H1 (cell line): ENCODE results near the gene AMPD3. TPM values are rescaled to one million over a fixed set of nuclear protein-coding genes. Genes with fewer than 3 reads are reported as not detected.

Experiments used
- CTCF ChIA-PET: fragments of 300-600 bp; sonication (Branson Sonifier 250); formaldehyde crosslinking; loops from one replicate; lab custom pipeline; 2021; ENCODE audit not compliant: partially characterized antibody; lab: Charles Lee
- POLR2A ChIA-PET: fragments of 300-600 bp; sonication (Branson Sonifier 250); formaldehyde crosslinking; loops from one replicate; lab custom pipeline; 2021; ENCODE audit warnings: inconsistent platforms; ENCODE audit not compliant: partially characterized antibody; lab: Charles Lee
- DNase-seq, 2 experiments: peaks; one replicate each; pipeline versions ENCODE4 v3.0.0 to v3.0.0-alpha.2; 2010 to 2022; ENCODE audit warnings: low spot score in 2 of 2, low read depth in 1 of 2, mixed read lengths in 1 of 2
- FAIRE-seq: peaks from 2 replicates; lab custom pipeline; 2011; peaks lifted over from hg19 to GRCh38; lab: Jason Lieb, UNC
- H2AFZ ChIP-seq: 2 replicates; pipeline ENCODE4 v1.8.1; 2012; ENCODE audit warnings: low read length, inconsistent platforms
- H2AK5ac ChIP-seq: 2 replicates; pipeline ENCODE4 v1.6.1; 2013; ENCODE audit warnings: low read depth, low read length
- H2BK120ac ChIP-seq: replicated peaks from 2 replicates; pipeline ENCODE3; 2013; ENCODE audit warnings: low read depth, low read length, inconsistent platforms
- H2BK12ac ChIP-seq: 2 replicates; pipeline ENCODE4 v1.6.1; 2013; ENCODE audit warnings: low read depth, low read length
- H2BK15ac ChIP-seq: 2 replicates; pipeline ENCODE4 v1.6.1; 2013; ENCODE audit warnings: low read length
- H2BK20ac ChIP-seq: 2 replicates; pipeline ENCODE4 v1.6.1; 2013; ENCODE audit warnings: low read length
- H2BK5ac ChIP-seq: 2 replicates; pipeline ENCODE4 v1.6.1; 2013; ENCODE audit warnings: low read depth, low read length
- H3K14ac ChIP-seq: 2 replicates; pipeline ENCODE4 v1.6.1; 2013; ENCODE audit warnings: inconsistent platforms; ENCODE audit not compliant: insufficient read length
- H3K18ac ChIP-seq: 2 replicates; pipeline ENCODE4 v1.6.1; 2013; ENCODE audit warnings: low read length; ENCODE audit errors: extremely low read depth
- H3K23ac ChIP-seq: 2 replicates; pipeline ENCODE4 v1.6.1; 2013; ENCODE audit warnings: inconsistent platforms; ENCODE audit not compliant: insufficient read length
- H3K23me2 ChIP-seq: 2 replicates; pipeline ENCODE4 v1.6.1; 2013; ENCODE audit warnings: low read depth, low read length
- H3K27ac ChIP-seq: 2 replicates; pipeline ENCODE4 v1.6.1; 2011; ENCODE audit warnings: low read depth, low read length, inconsistent platforms
- H3K27me3 ChIP-seq, 4 experiments: replicated peaks in 1 of 4; 1 replicate in 1 of 4; 2 replicates in 3 of 4; pipeline versions ENCODE4 v1.6.1 to v1.8.1; 2011 to 2013; ENCODE audit warnings: low read length in 3 of 4, mild to moderate bottlenecking in 3 of 4, inconsistent platforms in 2 of 4, mixed read lengths in 2 of 4, moderate library complexity in 1 of 4; ENCODE audit not compliant: control insufficient read depth in 3 of 4, insufficient read depth in 3 of 4; ENCODE audit errors: extremely low read depth in 1 of 4
- H3K36me3 ChIP-seq, 4 experiments: 2 replicates each; pipeline versions ENCODE4 v1.6.1 to v1.8.1; 2011 to 2013; ENCODE audit warnings: mild to moderate bottlenecking in 4 of 4, low read length in 3 of 4, moderate library complexity in 2 of 4, control low read depth in 1 of 4, inconsistent platforms in 1 of 4; ENCODE audit not compliant: insufficient read depth in 4 of 4, control insufficient read depth in 2 of 4
- H3K4ac ChIP-seq: replicated peaks from 2 replicates; pipeline ENCODE3; 2013; ENCODE audit warnings: low read length, low read depth, mixed read lengths, inconsistent platforms; ENCODE audit not compliant: insufficient read length
- H3K4me1 ChIP-seq, 4 experiments: replicated peaks in 1 of 4; 1 replicate in 1 of 4; 2 replicates in 3 of 4; pipeline versions ENCODE4 v1.6.1 to v1.8.1; 2011 to 2013; ENCODE audit warnings: low read length in 3 of 4, inconsistent platforms in 2 of 4, mixed read lengths in 1 of 4; ENCODE audit not compliant: insufficient read depth in 4 of 4, control insufficient read depth in 3 of 4
- H3K4me2 ChIP-seq, 2 experiments: 2 replicates each; pipeline versions ENCODE4 v1.6.1 to v1.8.1; 2011 to 2013; ENCODE audit warnings: low read depth in 2 of 2, low read length in 2 of 2, control low read depth in 1 of 2, inconsistent platforms in 1 of 2, mild to moderate bottlenecking in 1 of 2; ENCODE audit not compliant: insufficient read depth in 1 of 2
- H3K4me3 ChIP-seq, 4 experiments: fragments of 200-600, 300-600 bp in 1 of 4; sonication (generic), shearing (Covaris generic), sonication (Bioruptor Twin) in 1 of 4; 2 replicates each; pipeline versions ENCODE4 v1.5.1 to v1.8.1; 2011 to 2016; ENCODE audit warnings: low read length in 4 of 4, low read depth in 3 of 4, control low read depth in 2 of 4, inconsistent platforms in 2 of 4, mild to moderate bottlenecking in 2 of 4, mixed read lengths in 1 of 4, moderate library complexity in 1 of 4; ENCODE audit not compliant: insufficient read depth in 2 of 4; ENCODE audit errors: extremely low read depth in 1 of 4
- H3K56ac ChIP-seq: replicated peaks from 2 replicates; pipeline ENCODE3; 2013; ENCODE audit warnings: low read depth, mild to moderate bottlenecking, mixed read lengths, low read length, inconsistent platforms; ENCODE audit not compliant: insufficient read length
- H3K79me1 ChIP-seq: 2 replicates; pipeline ENCODE4 v1.6.1; 2013; ENCODE audit warnings: low read depth, low read length, control low read depth
- H3K79me2 ChIP-seq, 2 experiments: 2 replicates each; pipeline versions ENCODE4 v1.6.1 to v1.8.1; 2012 to 2013; ENCODE audit warnings: low read length in 2 of 2, mild to moderate bottlenecking in 2 of 2, inconsistent platforms in 1 of 2; ENCODE audit not compliant: insufficient read depth in 2 of 2, control insufficient read depth in 1 of 2
- H3K9ac ChIP-seq, 4 experiments: replicated peaks in 1 of 4; 1 replicate in 1 of 4; 2 replicates in 3 of 4; pipeline versions ENCODE4 v1.6.1 to v1.8.1; 2011 to 2013; ENCODE audit warnings: low read depth in 3 of 4, low read length in 3 of 4, control low read depth in 2 of 4, mild to moderate bottlenecking in 2 of 4, moderate library complexity in 2 of 4, inconsistent platforms in 1 of 4; ENCODE audit errors: extremely low read depth in 1 of 4
- H3K9me3 ChIP-seq, 2 experiments: 2 replicates each; pipeline versions ENCODE4 v1.6.1 to v1.8.1; 2012 to 2013; ENCODE audit warnings: mild to moderate bottlenecking in 2 of 2, moderate library complexity in 2 of 2, control low read depth in 1 of 2, inconsistent platforms in 1 of 2, low read depth in 1 of 2, low read length in 1 of 2, mixed read lengths in 1 of 2; ENCODE audit not compliant: insufficient read depth in 2 of 2
- H4K20me1 ChIP-seq, 2 experiments: replicated peaks in 1 of 2; 2 replicates each; pipeline versions ENCODE3 to v1.8.1; 2011 to 2013; ENCODE audit warnings: inconsistent platforms in 2 of 2, low read length in 2 of 2, mild to moderate bottlenecking in 1 of 2; ENCODE audit not compliant: insufficient read depth in 2 of 2, control insufficient read depth in 1 of 2
- H4K5ac ChIP-seq: 2 replicates; pipeline ENCODE4 v1.6.1; 2013; ENCODE audit warnings: low read length, low read depth, mixed read lengths, inconsistent platforms; ENCODE audit not compliant: insufficient read length
- H4K8ac ChIP-seq: 2 replicates; pipeline ENCODE4 v1.8.0; 2013; ENCODE audit warnings: mild to moderate bottlenecking, moderate library complexity, low read length, inconsistent platforms; ENCODE audit not compliant: insufficient read depth; ENCODE audit errors: extremely low read depth
- H4K91ac ChIP-seq: replicated peaks from 2 replicates; pipeline ENCODE3; 2013; ENCODE audit warnings: low read length, mixed read lengths, inconsistent platforms; ENCODE audit not compliant: insufficient read length
- ASH2L ChIP-seq: fragments of 200-600, 300-600 bp; sonication (generic); IDR thresholded peaks from one replicate; pipeline ENCODE4 v1.7.1; 2017; ENCODE audit warnings: low read length
- ATF2 ChIP-seq: IDR thresholded peaks from 2 replicates; pipeline ENCODE4 v1.6.1; 2012; ENCODE audit warnings: low read length, inconsistent platforms
- CEBPB ChIP-seq: IDR thresholded peaks from 2 replicates; pipeline ENCODE4 v1.6.1; 2012; ENCODE audit warnings: low read depth, low read length
- CHD1 ChIP-seq: IDR thresholded peaks from 2 replicates; pipeline ENCODE4 v1.6.1; 2012; ENCODE audit warnings: low read depth, low read length, improper control_type of control experiment
- CREB1 ChIP-seq: IDR thresholded peaks from 2 replicates; pipeline ENCODE4 v1.6.1; 2012; ENCODE audit warnings: inconsistent platforms
- EZH2 ChIP-seq: fragments of 200-600 bp; sonication (generic); IDR thresholded peaks from 2 replicates; pipeline ENCODE4 v1.7.1; 2012; ENCODE audit warnings: low read depth, mild to moderate bottlenecking, moderate library complexity, low read length, inconsistent platforms; ENCODE audit not compliant: severe bottlenecking
- GTF2F1 ChIP-seq: IDR thresholded peaks from 2 replicates; pipeline ENCODE4 v1.6.1; 2012; ENCODE audit warnings: low read depth, low read length, improper control_type of control experiment, borderline replicate concordance
- JUND ChIP-seq: IDR thresholded peaks from 2 replicates; pipeline ENCODE4 v1.6.1; 2011; ENCODE audit warnings: mild to moderate bottlenecking, improper control_type of control experiment, low read length
- RNF2 ChIP-seq: fragments of 200-900, 300-1000 bp; sonication (generic); IDR thresholded peaks from 2 replicates; pipeline ENCODE4 v1.7.1; 2016; ENCODE audit warnings: borderline replicate concordance, low read depth, mild to moderate bottlenecking, antibody characterized with exemption, low read length; ENCODE audit not compliant: poor library complexity, severe bottlenecking; ENCODE audit errors: missing control alignments
- SP1 ChIP-seq: IDR thresholded peaks from 2 replicates; pipeline ENCODE4 v1.6.1; 2011; ENCODE audit warnings: low read depth, low read length
- SP2 ChIP-seq: IDR thresholded peaks from 2 replicates; pipeline ENCODE4 v1.6.1; 2012; ENCODE audit warnings: mild to moderate bottlenecking, low read length, inconsistent platforms
- SRF ChIP-seq: IDR thresholded peaks from 2 replicates; pipeline ENCODE4 v1.6.1; 2011; ENCODE audit warnings: mild to moderate bottlenecking, low read depth, low read length, moderate library complexity
- polyA plus RNA-seq, 7 experiments: library from polyadenylated mRNA; depleted of rRNA in 3 of 7; stranded (reverse) in 5 of 7; unstranded in 2 of 7; fragments of >200 nt in 5 of 7; fragments of 200-250 nt in 2 of 7; gene quantifications; 1 replicate in 5 of 7; 2 replicates in 1 of 7; 4 replicates in 1 of 7; pipeline versions ENCODE4 v1.2.1 to v1.2.3, GENCODE V29; 2011 to 2013; ENCODE audit warnings: missing spikeins in 2 of 7, mixed read lengths in 2 of 7
- total RNA-seq: library from RNA; stranded (reverse); fragmentation: NEBNext Ultra II Directional; extraction: Animal tissue kit (Norgen Biotek cat#: 25700); gene quantifications from 2 replicates; pipeline ENCODE4 v1.2.1, GENCODE V29; 2021

AMPD3 gene
- total and polyA plus RNA-seq, 2 of the 8 experiments (the other 6 are each of a cell fraction or from before 2014, with no cell fraction given): 4.0 to 6.3 TPM

- no peaks in the 10 kb centered on the region for H4K20me1 ChIP-seq
- H3K4me2 ChIP-seq: no peak overlapping the region
- no peak overlapping the region for H3K56ac ChIP-seq
- TF ChIP-seq RNF2: no peak
- no peak for TF ChIP-seq SP1
- no peak for TF ChIP-seq CREB1
- TF ChIP-seq SRF: no peak
- TF ChIP-seq EZH2: no peak
- no peak for TF ChIP-seq ASH2L
- no peak for TF ChIP-seq CHD1
- TF ChIP-seq ATF2: no peak
- TF ChIP-seq CEBPB: no peak
- TF ChIP-seq JUND: no peak
- no peak for TF ChIP-seq SP2
- no peak for TF ChIP-seq GTF2F1
- no peak overlapping the region for H3K18ac ChIP-seq
- peaks cover 0 to 4% (median 0%) of the 10 kb centered on the region in 4 experiments; a peak in 1 of 8 replicates for H3K36me3 ChIP-seq
- no peak for FAIRE-seq
- H2BK120ac ChIP-seq: no peak overlapping the region
- H3K4me3 ChIP-seq: no peak overlapping the region
- no peak overlapping the region for H3K9ac ChIP-seq
- no peaks in the 10 kb centered on the region for H3K4me1 ChIP-seq
- H2BK20ac ChIP-seq: no peak overlapping the region
- no peak overlapping the region for H2BK15ac ChIP-seq
- H4K5ac ChIP-seq: no peak overlapping the region
- no peak overlapping the region for H3K23ac ChIP-seq
- H2BK5ac ChIP-seq: no peak overlapping the region
- ChIA-PET CTCF (interaction anchor here (0.6 to 4.6 kb wide), 2 partner anchors 8 to 107 kb away, joined by 3 to 26 read pairs; partner anchors contain the start of gene RNF141), POLR2A (interaction anchor here (1.8 kb wide), 1 partner anchor 12 kb away, joined by 5 read pairs; no protein-coding TSS in a partner anchor)
- H4K91ac ChIP-seq: no peak overlapping the region
- H3K79me1 ChIP-seq: no peaks in the 10 kb centered on the region; the same call in 1 of the 2 replicates
- no peak overlapping the region for H4K8ac ChIP-seq
- no peaks in the 10 kb centered on the region for H3K27me3 ChIP-seq
- H3K23me2 ChIP-seq: no peaks in the 10 kb centered on the region
- H2BK12ac ChIP-seq: no peak overlapping the region
- H3K79me2 ChIP-seq: no peaks in the 10 kb centered on the region
- no peak overlapping the region for H3K27ac ChIP-seq
- no peak overlapping the region for H3K4ac ChIP-seq
- H2AK5ac ChIP-seq: no peak overlapping the region
- H3K9me3 ChIP-seq: no peaks in the 10 kb centered on the region
- DNase-seq: no peak
- H3K14ac ChIP-seq: no peak overlapping the region
- no peak overlapping the region for H2AFZ ChIP-seq
Observed at GRCh38 chr11:10533323-10533722, 78.3 kb downstream of the AMPD3 start.
